Transverse colon (tissue), 4 donors: ENCODE results near the gene GABRG3.

Experiments used
- CTCF ChIP-seq, 5 experiments: fragments of 200-600 bp in 3 of 5; fragments of 450-650 bp in 2 of 5; sonication (generic) in 3 of 5; IDR thresholded peaks; 1 replicate in 2 of 5; 2 replicates in 3 of 5; pipeline ENCODE4 v1.5.1; 2016 to 2017; ENCODE audit warnings: antibody characterized with exemption in 5 of 5, inconsistent platforms in 3 of 5, mild to moderate bottlenecking in 2 of 5, moderate library complexity in 1 of 5
- POLR2A ChIP-seq: fragments of 450-650 bp; IDR thresholded peaks from one replicate; pipeline ENCODE4 v1.6.1; 2016; ENCODE audit warnings: antibody characterized with exemption, mild to moderate bottlenecking, moderate library complexity
- POLR2AphosphoS5 ChIP-seq, 3 donors: sonication (generic); formaldehyde crosslinking; IDR thresholded peaks; one replicate each; pipeline ENCODE4 v1.6.1; 2016; ENCODE audit warnings: antibody characterized with exemption in 3 of 3

GRCh38 chr15:27114473-27114872 lies 143.5 kb downstream of the GABRG3 start:
- TF ChIP-seq POLR2AphosphoS5 (IDR thresholded peaks at IDR 0.05) = no peak
- no peak for TF ChIP-seq CTCF (IDR thresholded peaks at IDR 0.05)
- no peak for TF ChIP-seq POLR2A
